22Rv1 (cell line): ENCODE measurements around the gene RFTN1.

Source experiments
- H3K27ac ChIP-seq: fragments of 450-650 bp; 2 replicates; pipeline ENCODE4 v1.5.1; 2017
- CTCF ChIP-seq: fragments of 450-650 bp; IDR thresholded peaks from 2 replicates; pipeline ENCODE4 v1.5.1; 2017; ENCODE audit warnings: mild to moderate bottlenecking
- ZFX ChIP-seq: fragments of 450-650 bp; IDR thresholded peaks from 2 replicates; pipeline ENCODE4 v1.6.1; 2017; ENCODE audit warnings: antibody characterized with exemption, borderline replicate concordance

The RFTN1 gene

GRCh38 chr3:16504692-16505091 lies 8.8 kb downstream of the RFTN1 start:
- H3K27ac ChIP-seq, result no peak overlapping the region
- TF ChIP-seq ZFX, result no peak
- no peak for TF ChIP-seq CTCF

- TF ChIP-seq ZFX (no peak), CTCF (no peak)
- no peak overlapping the region for H3K27ac ChIP-seq
Measured at GRCh38 chr3:16504242-16504641, 9.3 kb downstream of the RFTN1 start.

- H3K27ac ChIP-seq, result no peak overlapping the region
- TF ChIP-seq ZFX (no peak), CTCF (no peak)
Measured at GRCh38 chr3:16503191-16503776, 10.2 kb downstream of the RFTN1 start.

- no peak for TF ChIP-seq ZFX
- no peak for TF ChIP-seq CTCF
- H3K27ac ChIP-seq, result no peak overlapping the region
Measured at GRCh38 chr3:16502347-16502908, 11.1 kb downstream of the RFTN1 start.

- no peak overlapping the region for H3K27ac ChIP-seq
- TF ChIP-seq CTCF (no peak), ZFX (no peak)
Measured at GRCh38 chr3:16501376-16501775, 12.1 kb downstream of the RFTN1 start.

GRCh38 chr3:16500911-16501310 lies 12.6 kb downstream of the RFTN1 start:
- TF ChIP-seq CTCF (no peak), ZFX (no peak)
- no peak overlapping the region for H3K27ac ChIP-seq

GRCh38 chr3:16500093-16500492 lies 13.4 kb downstream of the RFTN1 start:
- no peak overlapping the region for H3K27ac ChIP-seq
- TF ChIP-seq CTCF (no peak), ZFX (no peak)
